ENCODE measurements around the gene TENM4. TPM values are rescaled to one million over a fixed set of nuclear protein-coding genes. Genes with fewer than 3 reads are reported as not detected.

TENM4 gene
- total and polyA plus RNA-seq, 2 of the 8 experiments (the other 6 are each of a cell fraction or from before 2014, with no cell fraction given), result 3.5 to 7.2 TPM

- Histone ChIP-seq H3K9me3 (ENCODE audit: insufficient read depth in 2 of 2, low read depth in 1 of 2, low read length in 1 of 2) (no peaks in the 10 kb centered on the region), H4K20me1 (replicated peaks in 1 of 2; ENCODE audit: control insufficient read depth in 1 of 2, insufficient read depth in 2 of 2, low read length in 2 of 2) (no peaks in the 10 kb centered on the region), H2BK20ac (ENCODE audit: low read length) (no peak overlapping the region), H2BK120ac (replicated peaks; ENCODE audit: low read depth, low read length) (no peak overlapping the region), H4K5ac (ENCODE audit: insufficient read length, low read depth, low read length) (no peak overlapping the region), H3K14ac (ENCODE audit: insufficient read length) (no peak overlapping the region), H2AFZ (ENCODE audit: low read length) (no peak overlapping the region), H3K27ac (ENCODE audit: low read depth, low read length) (no peak overlapping the region), H3K4me2 (ENCODE audit: insufficient read depth in 1 of 2, low read depth in 2 of 2, low read length in 2 of 2) (no peak overlapping the region), H2BK5ac (ENCODE audit: low read depth, low read length) (no peak overlapping the region), H3K18ac (ENCODE audit: extremely low read depth, low read length) (no peak overlapping the region), H4K91ac (replicated peaks; ENCODE audit: insufficient read length, low read length) (no peak overlapping the region), H4K8ac (ENCODE audit: extremely low read depth, insufficient read depth, low read length) (no peak overlapping the region), H3K9ac (replicated peaks in 1 of 4; ENCODE audit: extremely low read depth in 1 of 4, low read depth in 3 of 4, low read length in 3 of 4) (no peak overlapping the region), H3K23ac (ENCODE audit: insufficient read length) (no peak overlapping the region), H3K23me2 (ENCODE audit: low read depth, low read length) (no peaks in the 10 kb centered on the region; the same call in 1 of the 2 replicates), H3K4ac (replicated peaks; ENCODE audit: insufficient read length, low read depth, low read length) (no peak overlapping the region), H3K4me3 (ENCODE audit: extremely low read depth in 1 of 4, insufficient read depth in 2 of 4, low read depth in 3 of 4, low read length in 4 of 4) (no peak overlapping the region), H3K79me1 (ENCODE audit: low read depth, low read length) (peaks cover 2% of the 10 kb centered on the region), H3K4me1 (replicated peaks in 1 of 4; ENCODE audit: control insufficient read depth in 3 of 4, insufficient read depth in 4 of 4, low read length in 3 of 4) (peaks cover 0 to 2% (median under 1%) of the 10 kb centered on the region in 4 experiments; a peak in 2 of 7 replicates), H3K56ac (replicated peaks; ENCODE audit: insufficient read length, low read depth, low read length) (no peak overlapping the region), H3K79me2 (ENCODE audit: control insufficient read depth in 1 of 2, insufficient read depth in 2 of 2, low read length in 2 of 2) (no peaks in the 10 kb centered on the region), H3K36me3 (ENCODE audit: control insufficient read depth in 2 of 4, insufficient read depth in 4 of 4, low read length in 3 of 4) (no peaks in the 10 kb centered on the region), H3K27me3 (replicated peaks in 1 of 4; ENCODE audit: control insufficient read depth in 3 of 4, extremely low read depth in 1 of 4, insufficient read depth in 3 of 4, low read length in 3 of 4) (no peaks in the 10 kb centered on the region), H2BK15ac (ENCODE audit: low read length) (no peak overlapping the region), H2BK12ac (ENCODE audit: low read depth, low read length) (no peak overlapping the region), H2AK5ac (ENCODE audit: low read depth, low read length) (0 out of 2 replicates have a peak overlapping the region, but pooled peaks have one; percentile 65)
- 91% methylated on average over 3 of the region's 3 CpGs; no CpG with 5 or more reads in 1 of the 2 experiments for WGBS, 2 experiments (ENCODE audit: extremely low coverage in 1 of 2, insufficient coverage in 1 of 2, insufficient read length in 1 of 2, insufficient replicate concordance in 2 of 2, low coverage in 1 of 2, low lambda C conversion rate in 2 of 2, missing lambda C conversion rate in 1 of 2)
- FAIRE-seq (no peak), DNase-seq (ENCODE audit: low read depth in 1 of 2, low spot score in 2 of 2) (no peak)
- TF ChIP-seq SP2 (IDR thresholded peaks at IDR 0.05; ENCODE audit: low read length) (no peak), MAFK (IDR thresholded peaks at IDR 0.05; ENCODE audit: low read depth, low read length) (no peak)
- ChIA-PET POLR2A (ENCODE audit: partially characterized antibody) (interaction anchor here (0.7 kb wide), 1 partner anchor 99 kb away, joined by 3 read pairs; no protein-coding TSS in a partner anchor), CTCF (ENCODE audit: partially characterized antibody) (interaction anchor here (0.6 to 2.2 kb wide), 6 partner anchors 10 to 110 kb away, joined by 3 to 10 read pairs (median 4); no protein-coding TSS in a partner anchor)
Measured at GRCh38 chr11:79383874-79384273, 57.0 kb downstream of the TENM4 start.
